Activated B cell treated with CpG ODN at 0.5 μM for 24 hours (primary cell): ENCODE data around the gene RAP1GDS1. TPM values are rescaled to one million over a fixed set of nuclear protein-coding genes. Genes with fewer than 3 reads are reported as not detected.
A peak's percentile ranks its signal among the peaks of the same experiment; 100 is the strongest.
"Not testable (repeated sequence)": the region's sequence is repeated elsewhere in the genome, so short reads cannot be mapped to it uniquely, and the experiment has no call there.

Experiments used
- ATAC-seq: fragments of 200-7000 bp; cut with Tn5 transposase; one replicate; pipeline ENCODE4 v1.10.0; 2021; ENCODE audit warnings: low read depth, mild to moderate bottlenecking, moderate library complexity
- CTCF ChIA-PET: fragments of 350-600 bp; sonication (Branson Sonifier 250); formaldehyde crosslinking; loops from one replicate; lab custom pipeline; 2021; ENCODE audit warnings: antibody characterized with exemption; lab: Charles Lee
- POLR2A ChIA-PET: fragments of 350-600 bp; sonication (Branson Sonifier 250); formaldehyde crosslinking; loops from one replicate; lab custom pipeline; 2021; ENCODE audit warnings: antibody characterized with exemption; lab: Charles Lee
- DNase-seq: peaks from one replicate; pipeline ENCODE4 v3.0.0; 2022
- H3K27ac Mint-ChIP-seq: one replicate; pipeline ENCODE4 v1.8.0; 2020; ENCODE audit warnings: mixed read lengths
- H3K27me3 Mint-ChIP-seq: one replicate; pipeline ENCODE4 v1.8.0; 2021; ENCODE audit warnings: mixed read lengths
- H3K36me3 Mint-ChIP-seq: one replicate; pipeline ENCODE4 v1.8.0; 2021; ENCODE audit warnings: low read depth, mixed read lengths
- H3K4me1 Mint-ChIP-seq: one replicate; pipeline ENCODE4 v1.8.0; 2021; ENCODE audit warnings: mixed read lengths
- H3K4me3 Mint-ChIP-seq: one replicate; pipeline ENCODE4 v1.8.0; 2020; ENCODE audit warnings: mild to moderate bottlenecking, mixed read lengths
- H3K9me3 Mint-ChIP-seq: one replicate; pipeline ENCODE4 v1.8.0; 2020; ENCODE audit warnings: mixed read lengths
- intact Hi-C: fragments of 100-400 bp; cut with micrococcal nuclease; formaldehyde crosslinking; loops from one replicate; pipeline ENCODE4 v1.15.1; 2024
- total RNA-seq: library from RNA; stranded (reverse); gene quantifications from 2 replicates; pipeline ENCODE4 v1.2.3, GENCODE V29; 2022
- TF ChIP-seq, protein P1 (sequence below): fragments of 200-600 bp; IDR thresholded peaks from one replicate; pipeline ENCODE4 v1.8.0; 2022; ENCODE audit warnings: antibody characterized with exemption, mild to moderate bottlenecking

The RAP1GDS1 gene
- total RNA-seq, 1 donor from 2014 or later, result 54.6 TPM

DNA sequence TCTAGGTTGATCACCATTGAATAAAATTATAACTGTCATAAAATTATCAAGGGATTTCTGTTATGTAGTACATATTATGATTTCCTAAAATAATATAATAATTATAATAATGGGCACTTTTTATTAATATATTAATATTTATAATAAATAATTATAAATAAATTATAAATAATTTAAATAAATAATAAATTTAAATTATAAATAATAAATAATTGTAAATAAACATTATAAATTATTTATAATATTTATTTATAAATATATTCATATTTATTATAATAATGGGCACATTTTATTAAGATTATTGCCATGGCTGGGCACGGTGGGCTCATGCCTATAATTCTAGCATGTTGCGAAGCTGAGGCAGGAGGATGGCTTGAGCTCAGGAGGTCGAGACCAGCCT is 24.5 kb downstream of the RAP1GDS1 start:
- Mint-ChIP-seq H3K27me3 (no peaks in the 10 kb centered on the region), H3K27ac (no peak overlapping the region), H3K9me3 (no peaks in the 10 kb centered on the region), H3K36me3 (no peaks in the 10 kb centered on the region), H3K4me1 (peaks cover 61% of the 10 kb centered on the region), H3K4me3 (no peak overlapping the region)
- ChIA-PET POLR2A (no interaction called here), CTCF (no interaction called here)
- TF ChIP-seq, protein P1, sequence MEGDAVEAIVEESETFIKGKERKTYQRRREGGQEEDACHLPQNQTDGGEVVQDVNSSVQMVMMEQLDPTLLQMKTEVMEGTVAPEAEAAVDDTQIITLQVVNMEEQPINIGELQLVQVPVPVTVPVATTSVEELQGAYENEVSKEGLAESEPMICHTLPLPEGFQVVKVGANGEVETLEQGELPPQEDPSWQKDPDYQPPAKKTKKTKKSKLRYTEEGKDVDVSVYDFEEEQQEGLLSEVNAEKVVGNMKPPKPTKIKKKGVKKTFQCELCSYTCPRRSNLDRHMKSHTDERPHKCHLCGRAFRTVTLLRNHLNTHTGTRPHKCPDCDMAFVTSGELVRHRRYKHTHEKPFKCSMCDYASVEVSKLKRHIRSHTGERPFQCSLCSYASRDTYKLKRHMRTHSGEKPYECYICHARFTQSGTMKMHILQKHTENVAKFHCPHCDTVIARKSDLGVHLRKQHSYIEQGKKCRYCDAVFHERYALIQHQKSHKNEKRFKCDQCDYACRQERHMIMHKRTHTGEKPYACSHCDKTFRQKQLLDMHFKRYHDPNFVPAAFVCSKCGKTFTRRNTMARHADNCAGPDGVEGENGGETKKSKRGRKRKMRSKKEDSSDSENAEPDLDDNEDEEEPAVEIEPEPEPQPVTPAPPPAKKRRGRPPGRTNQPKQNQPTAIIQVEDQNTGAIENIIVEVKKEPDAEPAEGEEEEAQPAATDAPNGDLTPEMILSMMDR, result no peak
- intact Hi-C loops, result no loop called here
- ATAC-seq (no peak), DNase-seq (no peak)

DNA sequence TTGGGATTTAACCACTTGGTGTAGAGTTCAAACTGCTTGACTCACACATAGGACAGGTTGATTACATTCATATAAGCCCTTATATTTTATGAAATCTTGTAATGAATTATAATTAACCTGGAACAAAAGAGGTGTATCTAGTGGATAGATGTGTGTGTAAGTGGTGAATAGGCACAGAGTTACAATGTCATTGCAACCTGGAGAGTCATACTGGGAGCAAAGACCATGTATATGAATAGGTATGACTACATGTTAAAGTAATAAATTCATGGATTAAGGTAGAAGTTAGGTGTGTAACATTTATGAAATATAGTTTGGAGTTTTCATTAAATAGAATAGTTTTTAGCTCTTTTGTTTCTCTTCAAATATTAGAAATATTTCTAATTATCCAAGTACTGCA is 26.1 kb downstream of the RAP1GDS1 start:
- no peak overlapping the region for H3K27ac Mint-ChIP-seq
- H3K9me3 Mint-ChIP-seq, result no peaks in the 10 kb centered on the region
- H3K4me3 Mint-ChIP-seq, result no peak overlapping the region
- no peaks in the 10 kb centered on the region for H3K36me3 Mint-ChIP-seq
- ChIA-PET POLR2A (no interaction called here), CTCF (no interaction called here)
- peaks cover 58% of the 10 kb centered on the region for H3K4me1 Mint-ChIP-seq
- TF ChIP-seq, protein P1, result no peak
- H3K27me3 Mint-ChIP-seq, result no peaks in the 10 kb centered on the region
- intact Hi-C loops, result no loop called here
- ATAC-seq (no peak), DNase-seq (no peak)

DNA sequence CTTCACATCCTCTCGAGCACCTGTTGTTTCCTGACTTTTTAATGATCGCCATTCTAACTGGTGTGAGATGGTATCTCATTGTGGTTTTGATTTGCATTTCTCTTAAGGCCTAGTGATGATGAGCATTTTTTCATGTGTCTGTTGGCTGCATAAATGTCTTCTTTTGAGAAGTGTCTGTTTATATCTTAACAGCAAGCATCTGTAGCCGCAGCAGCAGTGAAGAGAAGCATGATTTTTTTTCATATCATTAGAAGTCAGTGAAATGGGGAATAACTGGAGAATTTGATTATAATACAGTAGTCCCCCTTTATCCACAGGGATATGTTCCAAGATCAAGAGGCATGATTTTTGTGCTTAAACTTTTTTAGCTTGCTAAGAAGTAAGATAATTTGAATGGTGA is 27.5 kb downstream of the RAP1GDS1 start:
- H3K27me3 Mint-ChIP-seq, CTCF ChIA-PET, H3K9me3 Mint-ChIP-seq, H3K36me3 Mint-ChIP-seq, DNase-seq: not testable (repeated sequence)
- peak overlapping the region; percentile 72 for H3K4me3 Mint-ChIP-seq
- POLR2A ChIA-PET, result interaction anchor here (0.6 to 2.4 kb wide), 3 partner anchors 27 to 112 kb away, joined by 4 to 30 read pairs (median 6); partner anchors contain the start of gene RAP1GDS1
- H3K27ac Mint-ChIP-seq, result peak overlapping the region; percentile 74
- H3K4me1 Mint-ChIP-seq, result peaks cover 57% of the 10 kb centered on the region
- ATAC-seq, result peak; percentile 28
- intact Hi-C loops, result loop anchor here (2.0 kb wide), 1 partner anchor 28 kb away; the partner anchor contains the start of gene RAP1GDS1

DNA sequence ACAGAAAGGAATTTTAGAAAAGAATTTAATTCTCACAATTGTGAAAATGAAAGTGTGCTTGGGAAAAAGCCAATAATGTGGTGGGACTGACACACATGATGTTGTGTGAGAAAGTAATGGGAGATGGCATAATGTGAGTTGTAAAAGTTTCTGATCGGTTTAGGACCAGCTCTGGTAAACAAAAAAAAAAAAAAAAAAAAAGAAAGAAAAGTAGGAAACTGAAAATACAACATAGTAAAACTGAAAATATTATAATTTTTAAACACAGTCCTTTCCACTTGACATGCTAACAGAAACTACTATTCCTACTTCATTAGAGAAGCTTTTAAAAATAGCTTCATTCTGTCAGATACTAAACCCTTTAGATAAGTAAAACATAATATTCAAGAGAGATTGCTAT is 28.2 kb downstream of the RAP1GDS1 start:
- ChIA-PET CTCF (interaction anchor here (1.1 kb wide), 1 partner anchor 176 kb away, joined by 3 read pairs; no protein-coding TSS in a partner anchor), POLR2A (interaction anchor here (0.5 to 2.4 kb wide), 9 partner anchors 14 to 639 kb away, joined by 3 to 30 read pairs (median 6); partner anchors contain the start of genes EIF4E, RAP1GDS1 and STPG2)
- peak; percentile 25 for ATAC-seq
- Mint-ChIP-seq H3K9me3 (no peaks in the 10 kb centered on the region), H3K27me3 (no peaks in the 10 kb centered on the region), H3K36me3 (peaks cover 8% of the 10 kb centered on the region), H3K4me3 (peak overlapping the region; percentile 67), H3K4me1 (peaks cover 58% of the 10 kb centered on the region), H3K27ac (peak overlapping the region; percentile 71)
- DNase-seq, result no peak
- TF ChIP-seq, protein P1, result no peak
- intact Hi-C loops, result loop anchor here (2.0 kb wide), 1 partner anchor 29 kb away; the partner anchor contains the start of gene RAP1GDS1

DNA sequence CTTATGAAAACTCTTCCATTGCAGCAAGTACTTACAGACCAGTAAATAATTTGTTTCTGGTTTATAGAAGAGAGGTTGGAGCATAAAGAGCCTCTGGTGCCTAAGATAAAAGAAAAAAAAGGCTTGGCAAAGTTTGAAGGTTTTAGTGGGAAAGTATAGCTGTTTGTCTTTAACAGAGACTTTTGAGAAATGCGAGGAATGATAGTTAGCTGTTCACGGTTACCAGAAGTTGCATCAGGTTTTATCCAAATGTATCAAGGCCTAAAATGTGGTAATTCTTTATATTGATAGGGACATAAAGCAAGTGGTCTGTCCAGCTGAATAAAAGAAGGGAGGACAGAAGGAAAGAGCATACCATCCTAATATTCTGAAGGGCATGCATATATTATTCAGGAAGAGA is 29.3 kb downstream of the RAP1GDS1 start:
- intact Hi-C loops, result no loop called here
- peaks cover 59% of the 10 kb centered on the region for H3K4me1 Mint-ChIP-seq
- no peaks in the 10 kb centered on the region for H3K27me3 Mint-ChIP-seq
- no peaks in the 10 kb centered on the region for H3K9me3 Mint-ChIP-seq
- POLR2A ChIA-PET, result interaction anchor here (1.2 to 2.4 kb wide), 3 partner anchors 20 to 29 kb away, joined by 3 to 30 read pairs (median 3); partner anchors contain the start of gene RAP1GDS1
- ATAC-seq (no peak), DNase-seq (no peak)
- CTCF ChIA-PET, result no interaction called here
- peaks cover 15% of the 10 kb centered on the region for H3K36me3 Mint-ChIP-seq
- peak overlapping the region; percentile 54 for H3K27ac Mint-ChIP-seq
- H3K4me3 Mint-ChIP-seq, result no peak overlapping the region
- TF ChIP-seq, protein P1, result no peak
